ENCODE measurements around the gene ZMYM5.
A peak's percentile ranks its signal among the peaks of the same experiment; 100 is the strongest.
"Not testable (repeated sequence)": the region's sequence is repeated elsewhere in the genome, so short reads cannot be mapped to it uniquely, and the experiment has no call there.

Gene ZMYM5

DNA sequence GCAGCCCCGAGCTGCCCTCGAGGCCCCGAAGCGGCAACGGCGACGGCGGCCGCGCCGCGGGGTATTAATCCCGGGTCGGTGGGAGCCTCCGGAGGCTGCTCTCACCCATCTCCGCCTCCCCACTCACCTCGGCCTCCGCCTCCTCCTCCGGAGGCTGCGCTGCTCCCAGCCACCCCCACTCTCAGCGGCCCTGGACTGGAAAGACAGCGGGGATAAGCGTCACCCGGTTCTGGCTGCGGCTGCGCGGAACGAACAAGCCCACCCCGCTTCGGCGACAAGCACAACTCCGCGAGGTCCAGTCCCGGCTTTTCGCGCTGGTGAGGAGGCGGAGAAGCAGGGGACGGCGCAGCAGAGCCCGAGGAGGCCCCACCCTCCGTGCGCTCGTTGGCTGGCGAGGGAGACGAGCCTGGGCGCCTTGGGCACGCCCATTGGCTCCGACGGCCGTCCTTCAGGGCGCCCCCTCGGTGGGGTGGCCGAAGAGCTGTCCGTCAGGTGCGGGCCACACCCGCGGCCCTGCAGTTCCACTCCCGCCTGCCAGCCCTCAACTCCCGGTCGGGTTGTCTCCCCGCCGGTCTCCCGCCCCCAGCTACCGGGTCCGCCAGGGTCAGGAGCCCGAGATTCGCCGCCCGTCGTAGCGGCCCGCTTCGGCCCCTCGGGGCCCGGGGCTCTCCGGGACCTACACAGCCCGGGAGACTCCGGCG is at the start of gene ZMYM5:
ZMYM5 (minus strand) TSS at position 327 of the 701 bp plus-strand sequence. CDS start 11,469 bp downstream, outside the sequence.
- DNase-seq, result peak; percentile 91 to 100 (median 99)

GRCh38 chr13:19910336-19911072 is 47.1 kb upstream of the ZMYM5 start:
- no peak for DNase-seq

GRCh38 chr13:19908350-19908986 is 45.0 kb upstream of the ZMYM5 start:
- no peak for DNase-seq

GRCh38 chr13:19905487-19906195 is 42.2 kb upstream of the ZMYM5 start:
- DNase-seq, result not testable (repeated sequence)

- DNase-seq, result no peak
Measured at GRCh38 chr13:19890030-19890429, 26.6 kb upstream of the ZMYM5 start.

DNA sequence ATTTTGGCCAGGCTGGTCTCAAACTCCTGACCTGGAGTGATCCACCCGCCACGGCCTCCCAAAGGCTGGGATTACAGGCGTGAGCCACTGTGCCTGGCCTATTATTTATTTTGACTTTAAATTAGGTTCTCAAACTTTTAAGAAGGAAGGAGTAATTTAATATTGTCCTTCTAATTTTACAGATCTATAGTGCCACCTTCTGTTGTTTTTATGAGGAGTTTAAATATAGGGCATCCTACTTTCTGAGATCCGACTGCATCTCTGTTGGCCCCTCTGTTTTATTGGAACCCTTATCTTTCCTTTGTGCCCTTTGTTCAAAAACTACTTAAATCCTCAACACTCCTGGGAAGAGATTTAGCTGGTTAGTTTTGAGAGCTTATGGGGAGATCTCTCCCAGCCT is 25.4 kb upstream of the ZMYM5 start:
- no peak for DNase-seq

DNA sequence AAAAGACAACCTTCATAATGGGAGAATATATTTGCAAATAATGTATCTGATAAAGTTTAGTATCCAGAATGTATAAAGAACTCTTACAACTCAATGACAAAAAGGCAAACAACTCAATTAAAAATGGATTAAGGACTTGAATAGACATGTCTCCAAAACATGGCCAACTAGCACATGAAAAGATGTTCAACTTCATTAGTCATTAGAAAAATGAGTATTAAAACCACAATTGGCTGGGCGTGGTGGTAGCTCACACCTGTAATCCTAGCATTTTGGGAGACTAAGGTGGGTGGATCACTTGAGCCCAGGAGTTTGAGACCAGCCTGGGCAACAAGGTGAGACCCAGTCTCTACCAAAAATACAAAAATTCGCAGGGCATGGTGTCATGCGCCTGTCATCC is 18.8 kb upstream of the ZMYM5 start:
- no peak for DNase-seq

DNA sequence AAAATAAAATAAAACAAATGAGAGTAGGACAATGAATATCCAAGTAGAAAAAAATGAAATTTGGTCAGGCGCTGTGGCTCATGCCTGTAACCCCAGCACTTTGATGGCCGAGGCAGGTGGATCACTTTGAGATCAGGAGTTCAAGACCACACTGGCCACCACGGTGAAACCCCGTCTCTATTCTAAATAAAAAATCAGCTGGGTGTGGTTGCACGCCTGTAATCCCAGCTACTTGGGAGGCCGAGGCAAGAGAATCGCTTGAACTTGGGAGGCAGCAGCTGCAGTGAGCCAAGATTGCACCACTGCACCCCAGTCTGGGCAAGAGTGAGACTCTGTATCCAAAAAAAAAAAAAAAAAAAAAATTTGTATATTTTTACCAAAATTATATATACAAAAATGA is 18.2 kb upstream of the ZMYM5 start:
- DNase-seq, result no peak

DNA sequence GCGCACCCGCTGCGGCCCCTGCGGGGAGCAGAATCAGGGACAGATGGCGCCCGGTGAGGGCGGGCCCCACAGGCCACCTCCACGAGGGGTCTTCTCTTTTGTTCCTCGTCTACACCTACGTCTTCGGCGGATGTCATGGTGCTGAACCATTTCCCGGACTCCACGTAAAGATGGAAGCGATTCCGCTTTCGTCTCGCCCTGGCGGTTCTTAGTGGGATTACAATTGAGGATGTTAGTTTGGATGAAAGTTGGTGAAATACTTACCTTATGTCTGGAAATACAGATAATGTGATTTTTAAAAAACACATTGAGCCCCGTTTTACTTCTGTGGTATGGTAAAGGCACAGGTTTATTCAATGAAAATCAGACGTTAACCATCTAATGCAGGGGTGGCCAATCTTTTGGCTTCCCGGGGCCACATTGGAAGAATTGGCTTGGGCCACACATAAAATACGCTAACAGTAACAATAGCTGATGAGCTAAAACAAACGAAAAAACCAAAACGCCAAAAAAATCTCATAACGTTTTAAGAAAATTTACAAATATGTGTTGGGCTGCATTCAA is 1.4 kb upstream of the ZMYM5 start:
- peak in 6 of 14 donors; percentile 62 to 71 (median 66) for DNase-seq

DNA sequence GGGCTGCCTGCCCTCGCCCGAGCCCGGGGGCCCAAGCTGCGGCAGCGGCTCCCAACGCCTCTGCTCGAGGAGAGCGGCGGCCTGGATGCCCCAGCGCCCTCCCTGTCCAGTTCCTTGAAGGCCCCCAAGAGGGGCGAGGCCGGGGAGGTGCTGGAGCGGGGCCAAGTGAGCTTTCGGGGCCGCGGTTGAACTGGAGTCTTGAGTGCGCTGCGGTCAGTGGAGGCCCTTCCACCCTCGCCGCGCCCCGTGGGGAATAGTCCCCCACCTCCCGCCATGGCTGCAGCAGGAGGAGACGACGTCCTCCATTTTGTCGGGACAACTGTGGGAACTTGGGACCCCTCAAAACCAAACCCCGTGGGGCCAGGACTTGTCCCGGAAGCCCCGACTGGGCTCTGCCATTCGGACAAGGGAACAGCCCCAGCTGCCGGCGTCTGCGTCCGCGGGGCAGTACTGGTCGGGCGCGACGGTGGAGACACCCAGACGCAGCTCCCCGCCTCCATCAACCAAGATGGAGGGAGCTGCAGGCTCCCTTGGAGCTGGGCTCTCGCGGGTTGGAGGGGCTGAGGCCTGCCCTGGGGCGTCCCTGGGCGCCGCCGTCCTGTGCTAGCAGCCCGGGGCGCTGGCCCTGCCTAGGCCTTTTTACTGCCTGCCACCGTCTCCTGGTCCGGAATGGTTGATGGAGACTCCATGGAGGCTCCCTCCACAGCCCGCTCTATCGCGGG is 736 bp upstream of the ZMYM5 start:
- DNase-seq, result peak; percentile 53 to 97 (median 86)

DNA sequence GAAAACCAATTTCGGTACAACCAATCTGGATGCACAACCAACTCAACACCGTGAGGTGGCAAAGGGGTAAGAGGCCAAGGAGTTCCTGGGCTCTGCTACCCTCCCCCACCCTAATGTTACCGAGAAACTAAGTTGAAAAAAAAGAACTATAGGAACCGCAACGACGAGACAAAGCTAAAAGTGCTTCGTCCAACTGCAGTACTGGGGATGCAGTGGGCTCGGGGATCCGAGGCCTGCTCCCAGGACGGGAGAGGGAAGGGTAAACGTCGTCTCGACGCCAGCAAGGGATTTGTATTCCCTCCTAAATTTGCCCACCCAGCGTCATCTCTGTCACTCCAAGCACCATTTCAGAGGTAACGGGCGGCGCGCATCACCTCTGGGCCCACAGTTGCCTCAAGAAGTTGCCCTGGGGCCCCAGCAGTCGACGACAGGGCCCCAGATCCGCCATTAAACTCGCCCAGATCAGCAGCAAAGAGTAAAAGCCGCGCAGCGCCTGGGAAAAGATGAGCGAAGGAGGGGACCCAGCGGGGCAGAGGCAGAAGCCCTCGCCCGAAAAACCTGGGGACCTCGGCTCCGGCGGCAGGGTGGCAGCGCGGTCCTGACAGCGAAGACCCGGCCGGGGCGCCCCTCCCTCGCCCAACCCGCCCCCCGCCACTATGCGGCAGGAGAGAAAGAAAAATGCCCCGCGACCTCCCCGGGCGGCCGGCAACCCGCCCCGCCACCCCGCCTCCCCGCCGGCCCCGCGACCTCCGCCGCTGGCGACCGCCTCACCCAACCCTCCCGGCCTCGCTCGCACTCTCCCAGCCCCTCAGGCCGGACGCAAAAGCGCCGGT is 752 bp downstream of the ZMYM5 start:
- DNase-seq, result peak in 12 of 14 donors; percentile 22 to 82 (median 60)

DNA sequence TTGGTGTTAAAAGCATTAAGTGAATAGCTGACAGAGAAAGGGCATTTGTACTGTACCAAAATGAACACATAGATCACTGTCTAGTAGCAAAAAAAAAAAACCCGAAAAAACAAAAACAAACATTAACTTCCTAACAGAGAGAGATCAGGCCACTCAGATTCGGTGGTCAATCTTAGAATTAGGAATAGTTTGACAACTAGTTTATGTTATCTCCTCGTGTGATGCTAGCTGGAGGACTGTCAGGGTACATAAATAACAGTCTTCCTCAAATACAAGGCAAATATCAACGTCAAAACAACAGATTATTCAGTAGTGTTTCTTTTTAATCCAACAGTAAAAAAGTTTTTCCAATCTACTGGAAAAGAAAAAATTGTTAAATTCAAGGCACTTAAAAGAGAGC is 1.7 kb downstream of the ZMYM5 start:
- DNase-seq, result no peak

DNA sequence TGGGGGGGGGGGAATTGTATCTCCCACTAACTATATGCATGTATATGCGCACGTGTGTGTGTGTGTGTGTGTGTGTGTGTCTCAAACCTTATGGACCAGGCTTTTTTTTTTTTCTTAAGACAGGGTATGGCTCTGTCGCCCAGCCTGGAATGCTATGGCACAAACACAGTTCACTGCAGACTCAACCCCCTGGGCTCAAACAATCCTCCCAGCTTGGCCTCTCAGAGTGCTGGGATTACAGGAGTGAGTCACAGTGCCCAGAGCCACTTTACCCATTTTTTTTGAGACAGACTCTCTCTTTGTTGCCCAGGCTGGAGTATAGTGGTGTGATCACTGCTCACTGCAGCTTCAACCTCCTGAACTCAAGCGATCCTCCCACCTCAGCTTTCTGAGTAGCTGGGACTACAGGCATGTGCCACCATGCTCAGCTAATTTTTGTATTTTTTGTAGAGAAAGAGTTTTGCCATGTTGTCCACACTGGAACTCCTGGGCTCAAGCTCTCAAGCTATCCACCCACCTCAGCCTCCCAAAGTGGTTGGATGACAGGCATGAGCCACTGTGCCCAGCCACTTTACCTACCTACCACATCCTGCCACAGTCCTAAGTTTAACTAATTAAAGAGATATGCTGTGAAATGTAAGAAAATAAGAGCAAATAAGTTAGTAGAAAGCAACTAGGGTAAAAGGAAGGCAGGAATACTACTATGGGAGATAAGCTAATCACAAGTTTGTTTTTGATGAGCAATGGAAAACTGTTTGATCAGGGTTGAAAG is 2.4 kb downstream of the ZMYM5 start:
- DNase-seq, result peak in 4 of 14 donors; percentile 4 to 71 (median 10)

- not testable (repeated sequence) for DNase-seq
Measured at GRCh38 chr13:19857637-19858036, 5.8 kb downstream of the ZMYM5 start.

DNA sequence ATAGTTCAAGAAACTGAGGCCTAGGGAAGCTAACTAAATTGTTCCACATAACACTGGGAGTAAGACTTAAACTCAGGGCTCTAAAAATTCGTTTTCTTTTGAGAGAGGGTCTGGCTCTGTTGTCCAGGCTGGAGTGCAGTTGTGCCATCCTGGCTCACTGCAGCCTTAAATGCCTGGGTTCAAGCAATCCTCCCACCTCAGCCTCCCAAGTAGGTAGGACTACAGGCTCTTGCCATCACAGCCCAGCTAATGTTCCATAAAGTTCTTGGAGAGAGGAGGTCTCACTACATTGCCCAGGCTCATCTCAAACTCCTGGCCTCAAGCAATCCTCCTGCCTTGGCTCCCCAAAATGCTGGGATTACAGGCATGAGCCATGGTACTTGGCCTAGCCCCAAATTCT is 10.7 kb downstream of the ZMYM5 start:
- DNase-seq, result no peak

DNA sequence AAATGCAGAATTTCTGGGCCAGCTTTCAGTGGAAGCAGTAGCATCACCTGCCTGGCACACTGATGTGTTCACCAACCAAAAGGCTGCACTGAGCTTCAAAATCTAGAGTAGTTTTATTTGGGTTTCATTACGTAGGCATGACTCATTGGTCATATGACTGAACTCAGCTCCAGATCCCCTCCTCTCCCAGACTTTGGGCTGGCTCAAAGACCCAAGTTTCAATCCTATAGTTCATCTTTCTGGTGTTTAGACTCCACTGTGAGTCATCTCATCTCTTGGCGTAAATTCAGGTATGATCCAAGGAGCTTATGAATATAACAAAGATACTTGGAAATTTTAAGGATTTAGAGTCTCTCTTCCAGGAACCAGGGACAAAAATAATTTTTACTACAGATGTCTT is 17.7 kb downstream of the ZMYM5 start:
- DNase-seq, result no peak

- DNase-seq, result no peak
Measured at GRCh38 chr13:19838865-19839275, 24.6 kb downstream of the ZMYM5 start.

DNA sequence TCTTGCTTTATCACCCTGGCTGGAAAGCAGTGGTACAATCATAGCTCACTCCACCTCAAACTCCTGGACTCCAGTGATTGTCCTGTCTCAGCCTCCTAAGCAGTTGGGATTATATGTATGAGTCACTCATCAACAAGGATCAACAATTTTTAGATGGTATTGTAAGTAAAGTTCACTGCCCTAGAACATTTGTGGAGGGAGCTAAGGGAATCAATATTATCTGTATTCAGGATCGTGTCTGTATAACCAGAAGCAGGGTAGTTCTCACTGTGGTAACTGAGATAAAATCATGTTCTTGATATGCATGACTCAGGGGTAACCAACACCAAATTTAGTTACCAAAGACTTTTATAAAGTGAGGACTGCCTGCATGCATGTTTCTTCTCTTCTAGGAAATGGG is 27.0 kb downstream of the ZMYM5 start:
- no peak for DNase-seq

- no peak for DNase-seq
Measured at GRCh38 chr13:19834704-19835103, 28.7 kb downstream of the ZMYM5 start.

DNA sequence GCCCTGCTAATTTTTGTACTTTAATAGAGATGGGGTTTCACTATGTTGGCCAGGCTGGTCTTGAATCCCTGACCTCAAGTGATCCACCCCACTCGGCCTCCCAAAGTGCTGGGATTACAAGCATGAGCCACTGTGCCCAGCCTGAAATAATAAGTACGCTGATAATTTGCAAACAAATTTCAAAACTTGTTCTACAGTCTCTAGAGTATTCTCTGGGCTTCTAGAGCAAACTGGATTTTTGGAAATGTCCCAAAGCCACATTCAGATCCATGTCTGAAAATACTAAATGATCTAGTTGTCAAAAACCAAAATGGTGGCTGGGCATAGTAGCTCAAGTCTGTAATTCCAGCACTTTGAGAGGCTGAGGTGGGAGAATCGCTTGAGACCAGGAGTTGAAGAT is 40.8 kb downstream of the ZMYM5 start:
- no peak for DNase-seq

Measured in C1 segment of cervical spinal cord (tissue), 14 donors.